DMS153 treated with DMSO at 0.1 percent for 48 hours (cell line): Measurements from ENCODE around the gene USP32.

Experiments used
- DNase-seq: peaks from one replicate; lab custom pipeline; 2025; ENCODE audit not compliant: unreplicated experiment; lab: John Stamatoyannopoulos, UW

USP32 gene

DNA sequence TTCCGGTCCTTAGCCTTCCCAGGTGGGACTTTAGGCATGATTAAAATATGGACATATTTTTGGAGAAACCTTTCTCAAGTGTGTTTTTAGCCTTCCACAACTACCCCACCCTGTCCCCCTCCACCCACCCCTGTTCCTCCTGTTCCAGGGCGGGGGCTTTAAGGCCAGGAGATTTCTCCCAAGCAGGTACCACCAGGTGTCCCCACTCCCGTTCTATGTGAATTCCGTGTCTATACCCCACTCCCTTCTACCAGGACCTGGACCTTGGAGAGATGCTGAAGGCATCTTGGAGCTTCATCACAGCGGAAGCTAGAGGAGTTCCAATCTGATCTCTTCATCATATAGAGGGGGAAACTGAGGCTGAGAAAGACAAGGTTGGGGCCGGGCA, 232.5 kb downstream of the USP32 start:
- DNase-seq = no peak

DNA sequence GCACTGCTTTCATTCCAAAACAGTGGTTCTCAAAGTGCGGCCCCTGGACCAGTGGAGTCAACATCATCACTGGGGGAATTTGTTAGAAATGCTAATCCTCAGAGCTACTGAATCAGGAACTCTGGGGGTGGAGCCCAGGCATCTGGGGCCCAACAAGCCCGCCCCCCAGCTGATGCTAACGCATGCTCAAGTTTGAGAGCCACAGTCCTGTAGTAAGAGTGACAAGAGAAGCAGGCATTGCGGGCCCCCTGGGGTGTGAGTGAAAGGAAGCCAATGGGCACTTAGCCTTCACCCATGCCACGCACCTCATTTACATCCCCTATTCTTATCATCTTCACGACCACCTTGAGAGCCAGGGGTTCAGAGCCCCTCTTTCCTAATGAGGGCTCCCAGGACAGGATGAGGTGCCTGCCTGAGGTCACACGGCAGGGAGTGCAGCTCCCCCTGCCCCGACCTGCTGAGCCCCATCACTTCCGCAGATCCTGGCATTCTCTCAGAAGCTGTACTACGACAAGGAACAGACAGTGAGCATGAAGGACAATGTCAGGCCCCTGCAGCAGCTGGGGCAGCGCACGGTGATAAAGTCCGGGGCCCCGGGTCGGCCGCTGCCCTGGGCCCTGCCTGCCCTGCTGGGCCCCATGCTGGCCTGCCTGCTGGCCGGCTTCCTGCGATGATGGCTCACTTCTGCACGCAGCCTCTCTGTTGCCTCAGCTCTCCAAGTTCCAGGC, 233.0 kb downstream of the USP32 start:
- no peak for DNase-seq

DNA sequence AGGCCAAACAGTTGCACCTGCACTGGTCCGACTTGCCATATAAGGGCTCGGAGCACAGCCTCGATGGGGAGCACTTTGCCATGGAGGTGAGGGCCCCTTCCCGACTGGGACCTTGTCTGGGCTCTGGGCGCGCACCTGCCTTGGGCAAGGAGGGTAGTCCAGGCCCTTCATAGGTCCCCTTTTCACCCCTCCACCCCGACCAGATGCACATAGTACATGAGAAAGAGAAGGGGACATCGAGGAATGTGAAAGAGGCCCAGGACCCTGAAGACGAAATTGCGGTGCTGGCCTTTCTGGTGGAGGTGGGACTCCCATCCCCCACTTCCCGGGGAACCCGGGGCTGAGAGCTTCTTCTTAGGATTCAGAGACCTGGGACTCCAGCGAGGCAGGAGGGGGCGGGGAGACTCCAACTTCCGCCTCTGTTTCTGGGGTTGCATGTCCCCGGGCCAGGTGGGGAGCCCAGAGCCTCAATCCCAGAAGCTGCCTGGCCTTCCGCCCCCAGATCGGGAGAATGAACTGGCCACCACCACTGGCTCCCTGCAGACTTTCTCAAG, 234.4 kb downstream of the USP32 start:
- no peak for DNase-seq

DNA sequence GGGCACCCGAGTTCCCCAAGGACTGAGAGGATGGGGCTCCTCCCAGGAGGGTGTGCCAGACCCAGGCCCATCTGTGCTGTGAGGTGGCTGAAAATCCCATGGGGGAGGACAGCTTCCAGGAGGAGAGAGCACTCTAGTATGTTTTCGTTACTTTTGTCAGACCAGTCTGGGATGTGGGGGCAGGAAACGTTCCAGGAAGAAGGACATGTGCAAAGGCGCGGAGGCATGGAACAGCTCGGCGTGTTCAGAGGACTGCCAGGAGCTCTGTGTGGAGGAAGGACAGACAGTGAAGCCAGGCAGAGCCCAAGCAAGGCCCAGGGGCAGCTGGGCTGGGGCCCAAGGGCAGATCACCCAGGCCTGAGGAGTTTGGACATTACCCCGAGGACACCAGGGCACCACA, 235.2 kb downstream of the USP32 start:
- no peak for DNase-seq

DNA sequence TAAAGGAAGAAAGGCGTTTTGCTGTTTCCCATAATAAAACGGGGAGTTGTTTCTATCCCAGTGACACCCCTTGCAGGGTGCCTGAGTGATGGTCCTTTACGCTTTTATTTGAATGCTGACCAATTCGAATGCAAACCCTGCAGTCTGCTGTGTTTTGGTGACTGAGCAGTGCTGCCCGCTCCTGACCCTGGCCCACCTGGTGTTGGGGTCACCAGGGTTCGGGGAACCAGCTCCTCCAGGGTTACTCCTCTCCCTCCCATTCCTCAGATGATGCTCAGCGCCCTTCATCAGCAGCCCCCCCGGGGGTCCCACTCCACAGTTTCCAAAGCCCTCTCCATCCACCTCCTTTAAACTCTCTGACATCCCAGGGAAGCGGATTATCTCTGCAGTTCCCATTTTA, 236.1 kb downstream of the USP32 start:
- no peak for DNase-seq

DNA sequence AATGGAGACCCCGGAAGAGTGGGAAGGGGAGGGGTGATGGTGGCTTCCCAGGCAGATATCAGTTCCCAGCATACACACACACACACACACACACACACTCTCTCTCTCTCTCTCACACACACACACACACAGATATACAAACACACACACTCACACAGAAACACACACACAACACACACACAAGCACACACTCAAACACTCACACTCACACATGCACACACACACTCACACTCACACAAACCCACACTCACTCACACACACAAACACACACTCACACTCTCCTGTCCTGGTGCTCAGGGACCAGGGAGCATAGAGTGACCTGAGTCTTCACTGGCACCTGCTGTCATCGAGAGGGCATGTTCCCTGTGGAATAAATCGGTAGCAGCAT, 236.5 kb downstream of the USP32 start:
- DNase-seq = no peak

DNA sequence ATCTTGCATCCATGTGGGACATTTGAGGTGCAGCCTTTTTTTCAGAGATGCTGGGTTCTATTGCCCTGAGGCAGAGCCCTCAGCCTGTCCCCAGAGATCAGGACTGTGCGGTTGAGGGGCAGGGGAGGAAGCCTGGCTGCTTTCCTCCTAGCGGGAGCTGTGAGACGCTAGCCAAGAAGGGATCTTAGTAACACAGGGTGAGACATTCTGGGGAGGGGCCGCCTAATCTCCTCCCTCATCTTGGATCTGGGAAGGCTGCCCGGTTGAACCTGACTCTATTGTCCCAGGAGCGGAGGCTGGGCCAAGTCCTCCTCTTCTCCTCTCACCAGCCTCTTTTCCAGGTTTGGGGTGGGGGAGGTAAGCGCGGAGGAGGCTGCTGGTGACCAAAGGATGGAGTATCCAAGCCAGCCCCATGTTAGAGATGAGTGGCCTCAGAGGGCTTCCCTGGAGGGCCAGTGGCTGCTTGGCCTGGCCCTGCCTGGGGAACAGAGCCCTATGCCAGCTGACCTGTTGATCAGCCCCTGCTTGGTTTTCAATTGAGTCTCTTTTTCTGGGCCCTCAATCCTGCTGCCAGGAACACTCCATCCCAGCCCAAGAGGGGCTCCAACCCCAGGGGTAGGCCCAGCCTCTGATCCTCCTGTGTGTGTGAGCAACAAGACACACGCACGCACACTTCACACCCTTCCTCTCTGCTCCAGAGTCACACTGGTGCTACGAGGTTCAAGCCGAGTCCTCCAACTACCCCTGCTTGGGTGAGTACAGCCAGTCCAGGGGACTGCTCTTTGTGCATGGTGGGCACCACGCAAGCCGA, 237.1 kb downstream of the USP32 start:
- DNase-seq = no peak

DNA sequence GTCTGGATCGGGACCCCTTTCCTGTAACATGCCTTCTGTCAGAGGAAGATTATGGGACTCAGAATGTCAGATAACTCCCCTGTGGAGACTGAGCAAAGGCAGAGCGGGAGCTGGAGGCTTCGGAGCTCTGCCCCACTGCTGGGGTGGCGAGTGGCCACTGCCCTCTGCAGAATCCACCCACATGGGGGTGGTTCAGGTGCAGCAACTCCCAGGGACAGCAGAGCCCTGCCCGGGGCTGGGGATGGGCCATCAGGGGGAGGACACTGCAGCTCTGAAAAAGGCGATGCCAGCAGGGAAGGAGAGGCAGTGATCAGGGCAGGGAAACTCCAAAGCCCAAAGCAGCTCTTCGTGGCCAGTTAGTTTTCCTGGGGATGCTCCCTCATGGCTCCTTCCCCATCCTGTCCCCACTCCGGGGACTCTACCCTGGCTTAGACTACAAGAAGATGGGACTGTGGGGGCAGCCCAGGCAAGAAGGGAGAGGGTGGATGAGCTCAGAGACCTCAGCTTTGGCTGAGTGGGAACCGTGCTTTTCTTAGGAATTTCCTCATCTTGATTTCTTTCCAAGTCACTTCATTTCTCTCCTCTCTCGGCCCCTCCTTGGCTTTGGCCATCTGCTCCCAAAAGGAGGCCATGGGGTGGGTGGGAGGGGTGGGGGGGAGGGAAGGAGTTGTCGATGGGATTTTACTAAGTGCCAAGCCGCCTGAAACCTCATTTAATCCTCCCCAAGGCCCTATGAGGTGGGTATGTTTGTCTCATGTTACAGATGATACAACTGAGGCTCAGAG, 238.1 kb downstream of the USP32 start:
- no peak for DNase-seq

DNA sequence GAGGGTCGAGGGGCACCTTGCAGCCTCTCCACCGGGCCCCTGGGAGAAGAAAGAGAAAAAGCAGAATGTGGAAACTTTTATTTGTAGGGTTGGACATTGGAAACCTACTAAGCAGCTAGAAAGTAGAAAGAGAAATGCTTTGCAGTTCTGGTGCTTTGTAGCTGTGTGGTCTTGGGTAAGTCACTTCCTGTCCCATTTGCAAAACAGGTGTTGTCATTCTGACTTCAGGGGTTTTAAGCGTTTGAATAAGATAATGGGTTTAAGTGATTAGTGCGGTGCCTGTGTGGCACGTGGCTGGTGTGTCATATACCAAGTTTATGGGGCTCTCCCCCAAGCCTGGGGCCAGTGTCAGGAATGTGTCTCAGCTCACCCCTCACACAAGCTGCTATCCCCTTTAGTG, 240.6 kb downstream of the USP32 start:
- DNase-seq = no peak

DNA sequence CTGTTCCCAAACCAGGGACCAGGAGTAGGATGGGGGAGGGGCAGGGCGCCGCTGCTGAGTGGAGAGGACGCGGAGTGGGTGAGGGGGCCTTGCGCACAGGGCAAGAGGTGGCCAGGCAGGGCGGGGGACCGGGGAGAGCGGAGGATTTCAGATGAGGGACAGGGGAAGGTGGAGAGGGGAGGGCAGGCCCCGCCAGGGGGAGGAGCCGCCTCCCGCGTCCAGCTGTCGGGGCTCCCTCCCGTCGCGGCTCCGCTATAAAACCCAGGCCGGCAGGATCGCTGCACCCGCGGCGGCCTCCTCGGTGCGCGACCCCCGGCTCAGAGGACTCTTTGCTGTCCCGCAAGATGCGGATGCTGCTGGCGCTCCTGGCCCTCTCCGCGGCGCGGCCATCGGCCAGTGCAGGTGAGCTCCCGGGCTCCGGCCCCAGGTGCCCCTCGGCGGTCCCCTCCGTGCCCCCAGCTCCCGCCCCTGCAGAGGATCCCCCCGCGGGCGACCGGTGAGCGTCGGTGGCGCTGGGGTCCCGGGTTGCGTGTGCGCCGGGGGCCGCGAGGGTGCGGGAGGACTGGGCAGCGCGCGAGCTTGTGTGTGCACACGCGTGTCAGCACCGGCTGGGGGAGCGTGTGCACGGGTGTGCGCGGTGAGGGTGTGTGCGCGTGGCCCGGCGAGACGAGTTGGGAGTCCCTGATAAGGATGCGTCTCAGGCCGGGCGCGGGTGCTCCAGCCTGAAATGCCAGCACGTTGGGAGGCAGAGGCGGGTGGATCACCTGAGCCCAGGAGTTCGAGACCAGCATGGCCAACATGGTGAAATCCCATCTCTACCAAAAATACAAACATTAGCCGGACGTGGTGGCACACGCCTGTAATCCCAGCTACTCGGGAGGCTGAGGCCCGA, 242.0 kb downstream of the USP32 start, which contains the start of gene CA4:
TSS of gene CA4 (plus strand) at position 283 of the 892 bp plus-strand sequence. CDS start at position 345, 62 bp downstream.
- no peak for DNase-seq

DNA sequence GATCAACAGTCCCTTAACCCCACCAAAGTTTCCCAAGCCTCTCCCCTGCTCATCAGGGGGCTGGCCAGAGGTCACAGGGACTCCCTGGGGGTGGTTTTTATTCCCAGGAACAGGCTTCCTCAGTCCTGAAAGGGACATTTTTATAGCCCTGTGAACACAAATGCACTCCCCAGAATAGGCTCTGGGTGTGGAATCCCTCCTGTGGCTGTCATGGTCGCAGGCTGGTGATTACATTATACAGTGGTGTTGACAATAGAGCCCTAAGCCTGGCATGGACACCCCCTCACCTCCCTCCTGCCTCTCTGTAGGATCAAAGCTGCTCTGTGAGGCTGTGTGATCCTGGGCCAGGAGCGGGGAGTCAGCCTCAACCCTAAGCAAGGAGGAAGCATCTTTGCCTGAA, 243.6 kb downstream of the USP32 start:
- no peak for DNase-seq

DNA sequence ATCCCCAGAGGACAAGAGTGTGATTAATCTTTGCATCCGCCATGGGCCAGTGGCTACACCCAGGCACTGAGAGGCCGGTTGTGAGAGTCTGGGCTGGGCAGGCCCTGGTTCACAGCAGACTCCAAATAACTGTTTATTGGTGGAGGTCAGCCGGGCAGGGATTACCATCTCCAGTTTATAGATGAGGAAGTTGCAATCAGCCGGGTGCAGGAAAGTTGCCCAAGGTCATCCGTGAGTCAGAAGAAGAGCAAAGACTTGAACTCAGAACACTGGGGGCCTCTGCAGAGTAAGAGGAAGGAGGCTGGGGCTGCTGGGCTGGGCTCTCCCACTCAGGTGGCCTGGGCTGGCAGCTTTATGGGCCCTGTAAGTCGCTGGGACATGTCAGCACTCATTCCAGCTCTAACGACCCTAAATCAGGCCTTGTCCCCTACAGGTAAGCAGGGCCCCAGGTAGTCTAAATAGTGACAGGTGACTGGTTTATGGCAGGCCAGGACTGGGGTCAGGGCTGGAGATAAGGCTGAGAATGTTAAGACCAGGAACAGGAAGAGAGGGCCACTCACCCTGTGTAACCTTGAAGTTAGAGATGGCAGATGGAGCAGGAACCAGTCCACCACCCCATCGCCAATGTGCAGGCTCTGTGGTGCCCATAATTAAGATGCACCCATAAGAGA, 244.2 kb downstream of the USP32 start:
- no peak for DNase-seq

DNA sequence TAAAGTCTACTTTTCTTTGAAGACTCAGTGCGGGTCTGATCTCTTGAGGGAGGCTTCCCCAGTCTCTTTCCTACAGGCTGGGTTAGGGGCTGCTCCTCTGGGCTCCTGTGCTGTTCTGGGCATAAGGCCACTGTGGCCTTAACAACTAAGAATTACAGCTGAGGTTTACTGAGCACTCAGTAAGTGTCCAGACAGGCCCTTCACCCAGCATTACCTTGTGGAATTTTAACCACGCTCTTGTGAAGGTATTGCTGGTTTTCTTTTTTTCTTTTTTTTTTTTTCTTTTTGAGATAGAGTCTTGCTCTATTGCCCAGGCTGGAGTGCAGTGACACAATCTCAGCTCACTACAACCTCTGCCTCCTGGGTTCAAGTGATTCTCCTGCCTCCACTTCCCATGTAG, 245.7 kb downstream of the USP32 start:
- no peak for DNase-seq

DNA sequence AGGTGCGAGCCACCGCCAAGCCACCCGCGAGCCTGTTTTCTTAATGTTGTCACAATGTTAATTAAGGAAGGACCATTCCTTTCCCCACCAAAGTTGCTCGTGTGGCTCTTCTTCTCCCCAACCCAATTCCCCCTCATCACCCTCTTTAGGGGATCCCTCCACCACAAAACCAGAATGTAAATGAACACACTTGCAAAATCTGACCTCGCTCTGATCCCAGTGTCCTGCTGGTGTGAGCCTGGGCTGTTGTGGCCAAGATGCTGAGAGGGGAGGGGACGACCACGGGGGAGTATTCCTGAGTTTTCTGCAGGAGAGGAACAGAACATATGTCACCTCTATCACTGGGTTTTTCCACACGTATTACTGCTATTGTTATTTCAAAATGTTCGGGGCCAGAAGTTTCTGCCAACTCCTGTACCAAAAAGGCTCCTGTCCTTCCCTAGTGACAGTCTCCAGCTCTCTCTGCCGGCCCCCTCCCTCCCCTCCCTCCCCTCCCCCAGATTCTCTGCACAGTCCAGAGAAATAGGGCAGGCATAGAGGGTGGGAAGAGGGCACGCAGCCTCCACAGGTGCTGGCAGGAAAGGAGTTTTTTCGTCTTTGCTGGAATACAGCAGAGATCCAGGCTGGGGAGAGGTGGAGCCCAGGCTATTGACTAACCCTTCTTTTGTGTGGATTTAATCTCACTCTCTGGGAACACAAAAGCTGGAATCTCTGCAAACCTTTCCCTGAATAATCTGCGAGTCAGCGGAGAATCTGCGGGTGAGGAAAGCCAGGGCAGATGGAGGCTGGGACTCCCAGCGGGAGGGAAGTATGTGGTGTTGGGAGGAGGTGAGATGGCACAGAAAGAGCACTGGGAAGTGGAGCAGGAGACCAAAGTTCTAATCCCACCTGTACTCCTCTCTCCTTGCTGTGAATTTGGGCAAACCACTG, 246.7 kb downstream of the USP32 start:
- DNase-seq = no peak

DNA sequence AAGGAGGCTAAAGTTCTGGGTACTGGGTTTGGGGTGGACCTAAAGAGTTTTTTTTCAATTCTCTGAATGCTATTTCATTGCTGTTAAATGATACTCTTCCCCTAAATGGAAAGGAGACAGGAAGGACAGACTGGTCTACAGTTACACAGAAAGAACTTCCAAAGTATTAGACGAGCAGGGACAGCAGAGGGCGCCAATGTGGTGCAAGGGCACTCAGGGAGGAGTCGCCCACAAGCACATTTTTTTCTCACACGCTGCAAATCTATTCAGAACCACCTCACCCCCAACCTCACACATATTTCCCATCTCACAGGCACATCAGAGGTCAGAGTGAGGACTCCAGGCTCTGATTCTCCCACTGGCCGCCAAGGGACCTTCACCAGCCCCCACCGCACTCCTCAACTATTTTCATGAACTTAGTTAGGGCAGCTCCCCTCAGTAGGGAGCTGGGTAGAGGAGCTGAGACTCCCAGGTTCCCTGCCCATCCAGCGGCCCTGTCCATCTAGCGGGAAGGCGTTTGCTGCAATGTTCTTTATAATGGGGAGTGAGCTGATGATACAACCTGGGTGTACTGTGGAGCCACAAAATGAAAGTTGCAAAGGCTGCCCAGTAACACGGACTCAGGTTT, 248.9 kb downstream of the USP32 start:
- peak; percentile 70 for DNase-seq

DNA sequence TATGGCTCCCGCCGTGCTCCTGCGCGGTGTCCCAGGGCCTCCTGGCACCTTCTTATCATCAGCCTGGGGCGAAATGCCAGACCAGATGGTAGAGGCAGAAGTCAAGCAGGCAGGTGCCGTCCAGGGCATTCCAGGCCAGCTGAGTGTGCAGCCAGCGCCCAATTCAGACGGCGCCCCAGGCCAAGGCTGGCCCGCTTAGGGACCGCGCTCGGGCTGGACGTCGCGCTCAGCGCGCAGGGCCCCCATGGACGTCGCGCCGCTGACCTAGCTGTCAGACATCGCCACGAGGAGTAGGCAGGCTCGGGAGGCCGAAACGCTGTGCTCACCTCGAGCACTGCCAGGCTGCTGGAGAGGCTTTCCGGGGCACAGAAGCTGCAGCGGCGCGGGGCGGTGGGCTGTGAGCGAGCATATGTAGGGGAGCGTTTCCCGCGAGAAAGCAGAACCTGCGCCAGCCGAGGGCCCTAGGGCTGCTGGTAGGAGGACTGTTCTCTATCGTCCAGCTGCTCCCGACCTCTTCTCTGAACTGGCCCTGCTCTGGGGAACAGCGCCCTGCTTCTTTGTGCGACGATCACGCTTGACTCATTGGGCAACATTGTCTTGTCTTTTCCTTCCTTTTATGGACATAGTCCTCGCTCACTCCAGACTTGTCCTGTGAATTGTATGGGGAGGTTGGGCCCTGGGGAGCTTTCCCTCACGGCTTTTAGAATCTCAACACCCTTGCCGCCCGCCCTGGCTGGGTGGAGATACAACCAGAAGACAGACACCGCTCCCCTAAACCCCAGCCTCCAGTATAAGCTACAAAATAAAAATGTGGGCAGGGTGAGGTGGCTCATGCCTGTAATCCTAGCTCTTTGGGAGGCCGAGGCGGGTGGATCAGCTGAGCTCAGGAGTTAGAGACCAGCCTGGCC, 250.6 kb downstream of the USP32 start:
- no peak for DNase-seq
